ENCODE measurements around the gene ESYT1.

The ESYT1 gene

DNA sequence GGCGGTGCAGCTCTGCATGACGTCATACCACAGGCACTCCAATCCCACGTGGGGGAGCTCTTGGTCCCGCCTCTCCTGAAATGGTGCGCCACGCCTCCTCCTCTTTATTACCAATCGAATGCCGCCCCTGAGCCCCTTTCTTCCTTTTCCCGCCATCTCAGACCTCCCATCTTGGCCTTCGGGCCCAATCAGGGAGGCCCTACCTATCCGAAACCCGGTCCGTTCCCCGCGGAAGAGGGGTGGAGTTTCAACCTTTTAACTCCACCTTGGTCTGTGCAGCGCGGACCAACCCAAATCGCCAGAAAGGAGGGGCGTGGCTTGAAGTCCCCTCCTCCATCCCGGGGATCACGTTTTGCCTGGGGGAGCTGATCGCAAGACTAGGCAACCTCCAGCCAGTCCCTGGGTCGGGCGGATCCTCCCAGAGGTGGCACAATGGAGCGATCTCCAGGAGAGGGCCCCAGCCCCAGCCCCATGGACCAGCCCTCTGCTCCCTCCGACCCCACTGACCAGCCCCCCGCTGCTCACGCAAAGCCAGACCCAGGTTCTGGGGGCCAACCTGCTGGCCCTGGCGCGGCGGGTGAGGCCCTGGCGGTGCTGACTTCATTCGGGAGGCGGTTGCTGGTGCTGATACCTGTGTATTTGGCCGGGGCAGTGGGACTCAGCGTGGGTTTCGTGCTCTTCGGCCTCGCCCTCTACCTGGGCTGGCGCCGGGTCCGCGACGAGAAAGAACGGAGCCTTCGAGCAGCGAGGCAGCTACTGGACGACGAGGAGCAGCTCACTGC, at the start of gene ESYT1:
Gene ESYT1 (plus strand): TSS at position 380 of the 782 bp plus-strand sequence. CDS start 53 bp downstream, at position 433.
- Mint-ChIP-seq H3K4me1 (ENCODE audit: low read depth) (peaks cover 65% of the 10 kb centered on the region), H3K27ac (peak within 1 kb of the TSS; percentile 98), H3K27me3 (no peaks in the 10 kb centered on the region)

GRCh38 chr12:56078427-56078826, 49.6 kb upstream of the ESYT1 start:
- Mint-ChIP-seq H3K9me3 (no peaks in the 10 kb centered on the region), H3K27me3 (peaks cover 13% of the 10 kb centered on the region), H3K36me3 (ENCODE audit: low read depth) (no peaks in the 10 kb centered on the region), H3K27ac (no peak overlapping the region), H3K4me1 (ENCODE audit: low read depth) (peaks cover 19% of the 10 kb centered on the region), H3K4me3 (peak overlapping the region; percentile 78)
- DNase-seq, result no peak

More for the DNA sequence above, at the start of gene ESYT1:
- DNase-seq, result peak; percentile 93
- Mint-ChIP-seq H3K36me3 (ENCODE audit: low read depth) (peaks cover 57% of the 10 kb centered on the region), H3K9me3 (no peaks in the 10 kb centered on the region), H3K4me3 (peak within 1 kb of the TSS; percentile 91)

DNA sequence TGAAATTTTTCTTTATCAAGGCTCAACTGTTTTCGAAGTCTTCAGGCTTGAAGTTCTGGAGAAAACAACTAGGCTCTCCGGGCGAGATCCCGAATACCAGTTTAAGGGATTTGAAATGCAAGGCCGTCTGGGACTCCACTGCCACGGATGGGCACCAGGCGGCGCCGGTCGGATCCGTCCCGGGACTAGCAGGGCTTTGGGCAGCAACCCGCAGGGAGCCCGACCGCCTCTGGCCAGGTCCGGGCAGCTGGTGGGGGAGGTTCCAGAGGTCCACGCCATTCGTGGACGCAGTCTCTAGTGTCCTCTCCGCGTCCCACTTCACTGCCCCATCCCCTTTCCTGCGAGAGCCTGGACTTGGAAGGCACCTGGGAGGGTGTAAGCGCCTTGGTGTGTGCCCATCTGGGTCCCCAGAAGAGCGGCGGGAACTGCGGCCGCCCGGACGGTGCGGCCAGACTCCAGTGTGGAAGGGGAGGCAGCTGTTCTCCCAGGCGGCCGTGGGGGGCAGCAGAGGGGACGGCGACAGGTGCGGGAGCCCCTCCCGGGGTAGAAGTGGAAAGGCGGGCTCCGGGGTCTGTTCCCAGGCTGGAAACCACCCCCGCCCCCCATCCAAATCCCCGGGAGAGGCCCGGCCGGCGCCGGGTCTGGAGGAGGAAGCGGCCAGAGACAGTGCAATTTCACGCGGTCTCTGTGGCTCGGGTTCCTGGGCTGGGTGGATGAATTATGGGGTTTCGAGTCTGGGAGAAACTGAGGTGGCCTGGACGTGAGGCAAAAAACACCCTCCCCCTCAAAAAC, 48.9 kb upstream of the ESYT1 start:
- Mint-ChIP-seq H3K27me3 (peaks cover 13% of the 10 kb centered on the region), H3K4me1 (ENCODE audit: low read depth) (peaks cover 19% of the 10 kb centered on the region), H3K27ac (no peak overlapping the region), H3K36me3 (ENCODE audit: low read depth) (no peaks in the 10 kb centered on the region), H3K4me3 (peak overlapping the region; percentile 78), H3K9me3 (no peaks in the 10 kb centered on the region)
- peak; percentile 73 for DNase-seq

- Mint-ChIP-seq H3K4me3 (peak within 1 kb of the TSS; percentile 78), H3K27me3 (peaks cover 13% of the 10 kb centered on the region), H3K4me1 (ENCODE audit: low read depth) (peaks cover 19% of the 10 kb centered on the region), H3K9me3 (no peaks in the 10 kb centered on the region), H3K27ac (peak within 1 kb of the TSS; percentile 26), H3K36me3 (ENCODE audit: low read depth) (no peaks in the 10 kb centered on the region)
- DNase-seq, result peak; percentile 82
Measured at GRCh38 chr12:56079723-56080555, 48.1 kb upstream of the ESYT1 start, which contains the start of gene ERBB3. ERBB3 (plus strand) TSS chr12:56080165; CDS start chr12:56080301, 136 bp downstream.

DNA sequence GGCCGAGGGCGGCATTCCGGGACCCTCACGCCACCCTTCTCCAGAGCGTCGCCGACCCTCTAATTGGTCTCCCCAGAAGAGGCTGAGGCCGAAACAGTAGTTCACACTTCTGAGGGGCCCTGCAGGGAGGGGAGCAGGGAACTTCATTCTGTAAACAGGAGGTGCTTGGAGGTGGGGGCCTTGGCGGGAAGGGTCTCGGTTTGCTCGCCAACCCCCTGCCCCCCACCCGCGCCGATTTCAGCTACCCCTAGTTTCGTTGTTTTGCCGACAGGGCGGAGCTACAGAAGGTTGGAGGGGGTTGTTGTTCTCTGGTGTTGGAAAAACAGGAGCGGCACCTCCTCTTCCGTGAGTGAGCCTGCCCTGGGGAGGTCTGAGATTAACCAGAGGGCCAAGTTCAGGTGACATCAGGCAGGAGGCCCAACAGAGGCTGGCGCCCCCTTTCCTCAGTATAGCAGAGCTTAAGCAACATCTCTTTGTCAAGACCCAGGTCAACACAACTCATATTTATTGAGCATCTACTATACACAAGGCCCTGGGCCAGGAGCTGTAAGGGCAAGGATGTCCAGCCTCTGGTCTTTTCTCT, 47.4 kb upstream of the ESYT1 start:
- no peaks in the 10 kb centered on the region for H3K9me3 Mint-ChIP-seq
- H3K4me1 Mint-ChIP-seq (ENCODE audit: low read depth), result peaks cover 19% of the 10 kb centered on the region
- peaks cover 13% of the 10 kb centered on the region for H3K27me3 Mint-ChIP-seq
- peak overlapping the region; percentile 78 for H3K4me3 Mint-ChIP-seq
- peak overlapping the region; percentile 26 for H3K27ac Mint-ChIP-seq
- DNase-seq, result no peak
- no peaks in the 10 kb centered on the region for H3K36me3 Mint-ChIP-seq (ENCODE audit: low read depth)

- Mint-ChIP-seq H3K9me3 (no peaks in the 10 kb centered on the region), H3K27ac (no peak overlapping the region), H3K36me3 (ENCODE audit: low read depth) (no peaks in the 10 kb centered on the region), H3K4me1 (ENCODE audit: low read depth) (peaks cover 19% of the 10 kb centered on the region), H3K4me3 (no peak overlapping the region), H3K27me3 (peaks cover 13% of the 10 kb centered on the region)
- DNase-seq, result no peak
Measured at GRCh38 chr12:56081393-56082347, 46.4 kb upstream of the ESYT1 start.

DNA sequence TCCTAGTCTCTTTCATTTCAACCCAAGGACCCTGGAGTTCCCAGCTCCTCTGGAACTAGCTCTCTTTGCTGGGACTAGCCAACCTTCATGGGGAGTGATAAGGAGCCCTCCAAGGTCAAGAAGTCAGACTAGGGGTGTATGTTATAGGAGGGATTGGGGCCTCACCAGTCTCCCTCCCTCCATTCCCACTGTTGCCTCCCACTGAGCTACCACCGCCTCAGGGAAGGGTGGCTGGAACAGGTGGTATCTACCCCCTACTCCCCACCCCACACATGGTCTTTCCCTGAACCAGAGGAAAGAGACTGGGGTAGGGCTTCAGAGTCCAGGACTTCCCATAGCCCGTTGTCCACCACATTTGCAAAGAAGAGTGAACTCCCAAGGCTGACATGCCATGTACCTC, 45.7 kb upstream of the ESYT1 start:
- Mint-ChIP-seq H3K27ac (no peak overlapping the region), H3K4me1 (ENCODE audit: low read depth) (peaks cover 19% of the 10 kb centered on the region), H3K36me3 (ENCODE audit: low read depth) (no peaks in the 10 kb centered on the region)

DNA sequence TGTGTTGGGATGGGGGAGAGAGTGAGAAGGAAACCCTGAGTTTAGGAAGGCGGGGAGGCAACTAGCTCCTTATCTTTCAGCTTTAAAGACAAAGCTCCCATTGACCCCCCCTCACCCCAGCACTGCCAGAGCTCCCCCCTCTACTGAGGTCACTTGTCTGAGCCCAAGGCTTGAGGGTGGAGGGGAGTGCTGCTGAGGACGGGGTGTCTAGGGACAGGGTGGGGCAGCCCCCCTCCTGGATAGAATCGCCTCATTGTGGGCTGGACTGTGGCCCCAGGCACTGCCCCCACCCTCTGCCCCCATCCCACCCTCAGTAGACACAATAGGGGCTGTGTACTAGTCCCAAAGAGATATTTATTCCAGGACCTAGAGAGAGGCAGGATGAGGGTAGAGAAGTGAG, 45.1 kb upstream of the ESYT1 start:
- no peaks in the 10 kb centered on the region for H3K36me3 Mint-ChIP-seq (ENCODE audit: low read depth)
- no peaks in the 10 kb centered on the region for H3K9me3 Mint-ChIP-seq
- no peak for DNase-seq
- H3K4me3 Mint-ChIP-seq, result no peak overlapping the region
- H3K4me1 Mint-ChIP-seq (ENCODE audit: low read depth), result peaks cover 19% of the 10 kb centered on the region
- no peak overlapping the region for H3K27ac Mint-ChIP-seq
- peaks cover 13% of the 10 kb centered on the region for H3K27me3 Mint-ChIP-seq

More for the DNA sequence above, 45.7 kb upstream of the ESYT1 start:
- DNase-seq, result no peak
- Mint-ChIP-seq H3K27me3 (peaks cover 13% of the 10 kb centered on the region), H3K9me3 (no peaks in the 10 kb centered on the region), H3K4me3 (no peak overlapping the region)

GRCh38 chr12:56084958-56085543, 43.0 kb upstream of the ESYT1 start:
- Mint-ChIP-seq H3K36me3 (ENCODE audit: low read depth) (no peaks in the 10 kb centered on the region), H3K4me3 (no peak overlapping the region), H3K27me3 (peaks cover 13% of the 10 kb centered on the region), H3K27ac (no peak overlapping the region), H3K9me3 (no peaks in the 10 kb centered on the region), H3K4me1 (ENCODE audit: low read depth) (peaks cover 12% of the 10 kb centered on the region)
- no peak for DNase-seq

DNA sequence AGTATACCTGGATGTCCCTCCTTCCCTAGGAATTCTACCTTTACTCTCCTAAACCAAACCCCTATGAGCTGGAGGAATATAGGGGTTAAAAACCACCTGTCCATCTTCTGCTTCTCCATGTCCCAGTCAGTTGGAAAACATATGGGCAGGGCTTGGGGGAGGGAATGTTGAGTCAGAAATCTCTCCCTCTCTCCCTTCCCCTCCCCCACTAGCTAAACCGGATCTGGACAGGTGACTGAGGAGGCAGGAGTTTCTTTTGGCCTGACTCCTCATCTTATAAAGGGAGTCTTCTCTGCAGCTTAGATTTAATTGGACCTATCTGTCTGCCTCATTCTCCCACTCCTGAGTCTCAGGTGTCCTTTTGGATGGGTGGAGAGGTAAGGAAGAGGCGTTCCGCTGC, 42.0 kb upstream of the ESYT1 start:
- Mint-ChIP-seq H3K27ac (no peak overlapping the region), H3K4me1 (ENCODE audit: low read depth) (peaks cover 3% of the 10 kb centered on the region), H3K9me3 (no peaks in the 10 kb centered on the region), H3K27me3 (peaks cover 8% of the 10 kb centered on the region), H3K36me3 (ENCODE audit: low read depth) (no peaks in the 10 kb centered on the region), H3K4me3 (no peak overlapping the region)
- DNase-seq, result no peak

GRCh38 chr12:56086608-56087007, 41.5 kb upstream of the ESYT1 start:
- no peak for DNase-seq
- H3K36me3 Mint-ChIP-seq (ENCODE audit: low read depth), result no peaks in the 10 kb centered on the region
- no peak overlapping the region for H3K4me3 Mint-ChIP-seq
- H3K27ac Mint-ChIP-seq, result no peak overlapping the region
- H3K4me1 Mint-ChIP-seq (ENCODE audit: low read depth), result no peaks in the 10 kb centered on the region
- peaks cover 3% of the 10 kb centered on the region for H3K27me3 Mint-ChIP-seq
- no peaks in the 10 kb centered on the region for H3K9me3 Mint-ChIP-seq

DNA sequence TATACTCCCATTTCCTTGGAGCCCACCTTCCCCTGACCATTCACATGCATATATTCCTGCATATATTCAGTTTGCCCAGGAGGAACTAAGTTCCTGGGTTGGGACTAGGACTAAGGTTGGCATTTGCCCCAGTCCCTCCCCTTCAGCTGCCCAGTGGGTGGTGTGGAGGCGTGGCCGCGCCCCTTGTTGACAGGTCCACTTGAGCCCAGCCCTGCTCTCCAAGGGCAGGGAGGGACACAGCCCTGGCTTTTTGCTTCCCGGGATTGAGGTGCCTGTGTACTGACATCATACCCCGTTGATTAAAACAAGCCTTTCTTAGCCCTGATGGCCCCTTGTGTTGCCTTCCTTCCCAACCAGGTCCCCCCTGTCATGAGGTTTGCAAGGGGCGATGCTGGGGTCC, 40.8 kb upstream of the ESYT1 start:
- H3K9me3 Mint-ChIP-seq, result no peaks in the 10 kb centered on the region
- no peaks in the 10 kb centered on the region for H3K36me3 Mint-ChIP-seq (ENCODE audit: low read depth)
- H3K4me1 Mint-ChIP-seq (ENCODE audit: low read depth), result no peaks in the 10 kb centered on the region
- no peak overlapping the region for H3K4me3 Mint-ChIP-seq
- H3K27me3 Mint-ChIP-seq, result no peaks in the 10 kb centered on the region
- no peak for DNase-seq
- no peak overlapping the region for H3K27ac Mint-ChIP-seq

DNA sequence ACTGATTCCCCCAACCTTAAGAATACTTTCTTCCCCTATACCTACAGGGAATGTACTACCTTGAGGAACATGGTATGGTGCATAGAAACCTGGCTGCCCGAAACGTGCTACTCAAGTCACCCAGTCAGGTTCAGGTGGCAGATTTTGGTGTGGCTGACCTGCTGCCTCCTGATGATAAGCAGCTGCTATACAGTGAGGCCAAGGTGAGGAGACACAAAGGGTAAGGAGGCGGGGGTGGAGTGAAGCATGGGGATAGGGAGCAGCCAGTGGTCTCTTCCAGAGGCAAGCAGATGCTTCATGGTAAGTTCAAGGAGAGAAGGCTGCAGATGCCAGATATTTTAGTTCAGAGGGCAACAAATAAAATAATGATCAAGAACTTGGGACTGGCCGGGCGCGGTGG, 30.3 kb upstream of the ESYT1 start:
- Mint-ChIP-seq H3K4me1 (ENCODE audit: low read depth) (peaks cover 17% of the 10 kb centered on the region), H3K27ac (no peak overlapping the region), H3K9me3 (no peaks in the 10 kb centered on the region), H3K4me3 (no peak overlapping the region), H3K27me3 (no peaks in the 10 kb centered on the region), H3K36me3 (ENCODE audit: low read depth) (no peaks in the 10 kb centered on the region)
- no peak for DNase-seq

Measured in activated T-cell treated with anti-CD3 and anti-CD28 coated beads, Interleukin-2, amount 50 U/mL, for 24 hours (primary cell).